HepG2 (cell line): Measurements from ENCODE around the gene MAST1. TPM values are rescaled to one million over a fixed set of nuclear protein-coding genes. Genes with fewer than 3 reads are reported as not detected.
A peak's percentile ranks its signal among the peaks of the same experiment; 100 is the strongest.

Source experiments
- CBX1 ChIP-seq: IDR thresholded peaks from one replicate; pipeline ENCODE4 v1.6.1; 2016; ENCODE audit warnings: antibody characterized with exemption, low read depth
- CREB3 ChIP-seq: sonication (generic); formaldehyde crosslinking; IDR thresholded peaks from 2 replicates; pipeline ENCODE4 v1.5.0; 2020; ENCODE audit warnings: missing genetic modification reagents
- ELF4 ChIP-seq: sonication (generic); formaldehyde crosslinking; IDR thresholded peaks from 2 replicates; pipeline ENCODE4 v1.5.0; 2020; ENCODE audit warnings: missing genetic modification reagents, mild to moderate bottlenecking, moderate library complexity, borderline replicate concordance
- GABPA ChIP-seq, 2 experiments: IDR thresholded peaks; 2 replicates each; pipeline ENCODE4 v1.6.1; 2011 to 2016; ENCODE audit warnings: low read depth in 2 of 2, low read length in 1 of 2, missing biosample characterization in 1 of 2, missing genetic modification characterization in 1 of 2
- GATA4 ChIP-seq: sonication (generic); IDR thresholded peaks from 2 replicates; pipeline ENCODE4 v1.6.1; 2016; ENCODE audit warnings: antibody characterized with exemption, low read depth, borderline replicate concordance
- GFI1 ChIP-seq: sonication (generic); formaldehyde crosslinking; IDR thresholded peaks from 2 replicates; pipeline ENCODE4 v1.5.0; 2020; ENCODE audit warnings: missing genetic modification reagents, mild to moderate bottlenecking, borderline replicate concordance
- GMEB1 ChIP-seq: sonication (generic); formaldehyde crosslinking; IDR thresholded peaks from 2 replicates; pipeline ENCODE4 v1.5.1; 2020; ENCODE audit warnings: missing genetic modification reagents, mild to moderate bottlenecking, borderline replicate concordance
- HNF4A ChIP-seq: sonication (generic); formaldehyde crosslinking; IDR thresholded peaks from 2 replicates; pipeline ENCODE4 v1.4.0; 2020; ENCODE audit warnings: missing genetic modification reagents
- KLF15 ChIP-seq: sonication (generic); formaldehyde crosslinking; IDR thresholded peaks from 2 replicates; pipeline ENCODE4 v1.8.1; 2023; ENCODE audit warnings: borderline replicate concordance, mild to moderate bottlenecking, inconsistent platforms, missing genetic modification reagents, mixed read lengths
- MIXL1 ChIP-seq: IDR thresholded peaks from 2 replicates; pipeline ENCODE4 v1.6.1; 2016
- PLRG1 ChIP-seq: fragments of 450-650 bp; conservative IDR thresholded peaks from 2 replicates; pipeline ENCODE4 v1.6.1; 2016
- PREB ChIP-seq: sonication (generic); formaldehyde crosslinking; IDR thresholded peaks from 2 replicates; pipeline ENCODE4 v1.4.0; 2020; ENCODE audit warnings: missing genetic modification reagents
- RBM39 ChIP-seq: fragments of 200-400 bp; formaldehyde crosslinking; IDR thresholded peaks from one replicate; pipeline ENCODE4 v1.6.1; 2018; ENCODE audit warnings: antibody characterized with exemption, mild to moderate bottlenecking, low read depth, low read length; ENCODE audit not compliant: poor library complexity, severe bottlenecking
- SRSF4 ChIP-seq: fragments of 200-400 bp; formaldehyde crosslinking; IDR thresholded peaks from one replicate; pipeline ENCODE4 v1.6.1; 2018; ENCODE audit warnings: mild to moderate bottlenecking, low read depth, low read length, moderate library complexity; ENCODE audit not compliant: poor library complexity, severe bottlenecking
- THYN1 ChIP-seq: sonication (generic); formaldehyde crosslinking; IDR thresholded peaks from 2 replicates; pipeline ENCODE4 v1.8.1; 2023; ENCODE audit warnings: low read depth, mild to moderate bottlenecking, moderate library complexity, missing genetic modification reagents, borderline replicate concordance
- ZKSCAN1 ChIP-seq: fragments of 150-350 bp; IDR thresholded peaks from 2 replicates; pipeline ENCODE4 v1.6.1; 2014; ENCODE audit warnings: low read length
- ZNF276 ChIP-seq: sonication (generic); formaldehyde crosslinking; IDR thresholded peaks from 2 replicates; pipeline ENCODE4 v1.4.0; 2020; ENCODE audit warnings: mild to moderate bottlenecking, low read depth, missing genetic modification reagents
- ZNF556 ChIP-seq: sonication (generic); formaldehyde crosslinking; IDR thresholded peaks from 2 replicates; pipeline ENCODE4 v1.4.0; 2020; ENCODE audit warnings: mild to moderate bottlenecking, missing genetic modification reagents, borderline replicate concordance
- ZNF770 ChIP-seq: sonication (generic); formaldehyde crosslinking; IDR thresholded peaks from 2 replicates; pipeline ENCODE4 v1.5.0; 2020; ENCODE audit warnings: mild to moderate bottlenecking, missing genetic modification reagents
- polyA plus RNA-seq, 8 experiments: library from polyadenylated mRNA; depleted of rRNA in 3 of 8; stranded (reverse) in 7 of 8; unstranded in 1 of 8; fragments of >200 nt; fragmentation: Illumina TruSeq in 4 of 8; extraction: Trizol in 4 of 8; gene quantifications; 2 replicates each; pipeline versions ENCODE4 v1.2.1 to v1.2.3, GENCODE V29; 2011 to 2016; ENCODE audit warnings: low read depth in 4 of 8, missing spikeins in 1 of 8, mixed read lengths in 1 of 8; ENCODE audit not compliant: insufficient read depth in 1 of 8
- total RNA-seq, 5 experiments: library from RNA; depleted of rRNA; stranded (reverse); fragments of >200 nt; fragmentation: Illumina TruSeq; extraction: Trizol; gene quantifications; 2 replicates each; pipeline ENCODE4 v1.2.3, GENCODE V29; 2016; ENCODE audit warnings: low read depth in 1 of 5

The MAST1 gene
- total and polyA plus RNA-seq, 2 of the 13 experiments (the other 11 are each of a cell fraction or from before 2014, with no cell fraction given) = 0.73 to 4.7 TPM

- TF ChIP-seq CREB3 (CRISPR knock-in tag) = 0 out of 2 replicates have a peak, but pooled peaks have one; percentile 8
- TF ChIP-seq RBM39 = peak; percentile 96
- TF ChIP-seq GABPA (IDR thresholded peaks at IDR 0.05; ENCODE audit: low read depth, low read length) = peak; percentile 23; the same call in 1 of the 2 replicates
- TF ChIP-seq GABPA (CRISPR knock-in tag; IDR thresholded peaks at IDR 0.05; ENCODE audit: low read depth) = peak; percentile 75
- TF ChIP-seq ZNF276 (CRISPR knock-in tag) = peak; percentile 22; the same call in 1 of the 2 replicates
- TF ChIP-seq PLRG1 = no peak
- TF ChIP-seq ZNF556 (CRISPR knock-in tag) = peak; percentile 10; the same call in 1 of the 2 replicates
- TF ChIP-seq KLF15 (CRISPR knock-in tag) = peak; percentile 55; the same call in 1 of the 2 replicates
- TF ChIP-seq MIXL1 (CRISPR knock-in tag) = peak; percentile 85; the same call in 1 of the 2 replicates
- peak; percentile 93 for TF ChIP-seq GATA4
- TF ChIP-seq ZKSCAN1 = no peak
- no peak for TF ChIP-seq GFI1 (CRISPR knock-in tag)
- no peak for TF ChIP-seq THYN1 (CRISPR knock-in tag)
- TF ChIP-seq ZNF770 (CRISPR knock-in tag) = 0 out of 2 replicates have a peak, but pooled peaks have one; percentile 14
- peak; percentile 88 for TF ChIP-seq GMEB1 (CRISPR knock-in tag)
- TF ChIP-seq CBX1 = peak; percentile 98
- TF ChIP-seq SRSF4 = no peak
- peak; percentile 95 for TF ChIP-seq ELF4 (CRISPR knock-in tag)
- peak; percentile 23; the same call in 1 of the 2 replicates for TF ChIP-seq HNF4A (CRISPR knock-in tag)
- no peak for TF ChIP-seq PREB (CRISPR knock-in tag)
These were observed 46.8 kb upstream of the MAST1 start, which contains the start of gene JUNB (continued) for GRCh38 chr19:12791345-12792050.
